A673 (cell line): ENCODE results near the gene CCDC136. TPM values are rescaled to one million over a fixed set of nuclear protein-coding genes. Genes with fewer than 3 reads are reported as not detected.

ENCODE experiments used
- BruUV-seq: library from RNA; stranded (reverse); fragments of 400-500 nt; replicated peaks from 2 replicates; lab custom pipeline; 2021; lab: Mats Ljungman, UMichigan
- CTCF ChIA-PET: fragments of 300-600 bp; sonication (Branson Sonifier 250); formaldehyde crosslinking; loops from one replicate; lab custom pipeline; 2022; ENCODE audit warnings: antibody characterized with exemption; lab: Charles Lee
- POLR2A ChIA-PET: fragments of 300-600 bp; sonication (Branson Sonifier 250); formaldehyde crosslinking; loops from one replicate; lab custom pipeline; 2022; ENCODE audit warnings: antibody characterized with exemption; ENCODE audit not compliant: low non-redundant PET; lab: Charles Lee
- DNase-seq: peaks from one replicate; pipeline ENCODE4 v3.0.0-alpha.2; 2015; ENCODE audit warnings: low spot score
- H3K27ac ChIP-seq: fragments of 200-600 bp; sonication (generic); 2 replicates; pipeline ENCODE4 v1.5.1; 2016; ENCODE audit warnings: mixed run types, low read depth, mild to moderate bottlenecking, mixed read lengths, antibody characterized with exemption, low read length; ENCODE audit not compliant: poor library complexity, severe bottlenecking
- H3K27me3 ChIP-seq: fragments of 200-600 bp; sonication (generic); replicated peaks from 2 replicates; pipeline ENCODE4 v1.6.1; 2017; ENCODE audit warnings: mixed run types, low read depth, mild to moderate bottlenecking, mixed read lengths, antibody characterized with exemption, low read length; ENCODE audit not compliant: insufficient read depth, poor library complexity
- H3K36me3 ChIP-seq: fragments of 200-600 bp; sonication (generic); 2 replicates; pipeline ENCODE4 v1.6.1; 2016; ENCODE audit warnings: mixed run types, mild to moderate bottlenecking, mixed read lengths, antibody characterized with exemption, low read length; ENCODE audit not compliant: insufficient read depth, poor library complexity, severe bottlenecking
- H3K4me1 ChIP-seq: fragments of 200-600 bp; sonication (generic); 2 replicates; pipeline ENCODE4 v1.6.1; 2017; ENCODE audit warnings: mixed run types, mild to moderate bottlenecking, mixed read lengths, antibody characterized with exemption, low read length; ENCODE audit not compliant: insufficient read depth, poor library complexity, severe bottlenecking
- H3K4me3 ChIP-seq: fragments of 200-600 bp; sonication (generic); 2 replicates; pipeline ENCODE4 v1.5.1; 2016; ENCODE audit warnings: low read depth, mixed run types, mild to moderate bottlenecking, mixed read lengths, low read length; ENCODE audit not compliant: poor library complexity, severe bottlenecking
- H3K9me3 ChIP-seq: fragments of 200-600 bp; sonication (generic); 2 replicates; pipeline ENCODE4 v1.6.1; 2016; ENCODE audit warnings: mixed run types, low read depth, mild to moderate bottlenecking, mixed read lengths, antibody characterized with exemption, low read length; ENCODE audit not compliant: poor library complexity, severe bottlenecking
- EZH2 ChIP-seq: fragments of 200-600 bp; sonication (generic); IDR thresholded peaks from 2 replicates; pipeline ENCODE4 v1.6.1; 2017; ENCODE audit warnings: borderline replicate concordance, low read depth, mild to moderate bottlenecking, mixed read lengths, antibody characterized with exemption, low read length; ENCODE audit not compliant: poor library complexity, severe bottlenecking
- intact Hi-C: fragments of 100-400 bp; cut with micrococcal nuclease; formaldehyde crosslinking; loops from one replicate; pipeline ENCODE4 v1.10.0; 2022; ENCODE audit not compliant: unreplicated experiment
- total RNA-seq: library from RNA; stranded (reverse); gene quantifications from 2 replicates; pipeline ENCODE4 v1.2.3, GENCODE V29; 2021
- TF ChIP-seq, protein P1 (sequence below): fragments of 300-800, 200-600 bp; sonication (generic); conservative IDR thresholded peaks from 2 replicates; pipeline ENCODE4 v1.5.1; 2017; ENCODE audit warnings: low read depth, mild to moderate bottlenecking, antibody characterized with exemption, low read length, moderate library complexity, mixed read lengths

CCDC136 gene
- total RNA-seq, 1 experiment from 2014 or later: 4.4 TPM

DNA sequence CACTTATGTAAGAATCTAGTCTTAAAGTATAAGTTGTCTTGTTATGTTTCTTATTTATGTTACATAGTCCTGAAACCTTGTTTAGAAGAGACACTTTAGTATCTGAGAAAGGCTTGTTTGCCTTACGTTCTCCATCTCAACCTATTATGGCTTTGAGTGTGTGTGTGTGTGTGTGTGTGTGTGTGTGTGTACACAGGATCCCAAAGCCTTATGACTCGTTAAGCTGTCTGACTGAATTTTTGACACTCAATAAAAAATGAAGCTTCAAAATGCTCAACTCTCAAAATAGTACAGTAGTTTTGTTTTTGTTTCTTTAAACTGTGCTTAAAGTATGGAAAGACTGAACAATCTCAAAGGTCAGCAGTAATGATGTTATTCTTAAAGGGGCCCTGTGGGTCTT is 34.6 kb upstream of the CCDC136 start:
- H3K36me3 ChIP-seq: peaks cover 62% of the 10 kb centered on the region
- intact Hi-C loops: no loop called here
- H3K27me3 ChIP-seq: no peaks in the 10 kb centered on the region
- no peak overlapping the region for H3K27ac ChIP-seq
- CTCF ChIA-PET: no interaction called here
- POLR2A ChIA-PET: no interaction called here
- H3K9me3 ChIP-seq: no peaks in the 10 kb centered on the region
- TF ChIP-seq, protein P1, sequence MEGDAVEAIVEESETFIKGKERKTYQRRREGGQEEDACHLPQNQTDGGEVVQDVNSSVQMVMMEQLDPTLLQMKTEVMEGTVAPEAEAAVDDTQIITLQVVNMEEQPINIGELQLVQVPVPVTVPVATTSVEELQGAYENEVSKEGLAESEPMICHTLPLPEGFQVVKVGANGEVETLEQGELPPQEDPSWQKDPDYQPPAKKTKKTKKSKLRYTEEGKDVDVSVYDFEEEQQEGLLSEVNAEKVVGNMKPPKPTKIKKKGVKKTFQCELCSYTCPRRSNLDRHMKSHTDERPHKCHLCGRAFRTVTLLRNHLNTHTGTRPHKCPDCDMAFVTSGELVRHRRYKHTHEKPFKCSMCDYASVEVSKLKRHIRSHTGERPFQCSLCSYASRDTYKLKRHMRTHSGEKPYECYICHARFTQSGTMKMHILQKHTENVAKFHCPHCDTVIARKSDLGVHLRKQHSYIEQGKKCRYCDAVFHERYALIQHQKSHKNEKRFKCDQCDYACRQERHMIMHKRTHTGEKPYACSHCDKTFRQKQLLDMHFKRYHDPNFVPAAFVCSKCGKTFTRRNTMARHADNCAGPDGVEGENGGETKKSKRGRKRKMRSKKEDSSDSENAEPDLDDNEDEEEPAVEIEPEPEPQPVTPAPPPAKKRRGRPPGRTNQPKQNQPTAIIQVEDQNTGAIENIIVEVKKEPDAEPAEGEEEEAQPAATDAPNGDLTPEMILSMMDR: no peak
- BruUV-seq: no TSS peak
- peaks cover 29% of the 10 kb centered on the region for H3K4me1 ChIP-seq
- no peak for DNase-seq
- H3K4me3 ChIP-seq: no peak overlapping the region

GRCh38 chr7:128758553-128758952 is 33.2 kb upstream of the CCDC136 start:
- Histone ChIP-seq H3K4me3 (no peak overlapping the region), H3K9me3 (no peaks in the 10 kb centered on the region), H3K27ac (no peak overlapping the region), H3K27me3 (no peaks in the 10 kb centered on the region), H3K36me3 (peaks cover 61% of the 10 kb centered on the region), H3K4me1 (peaks cover 29% of the 10 kb centered on the region)
- DNase-seq: no peak
- TF ChIP-seq, protein P1: no peak
- TF ChIP-seq EZH2: no peak
- ChIA-PET POLR2A (no interaction called here), CTCF (no interaction called here)
- intact Hi-C loops: no loop called here
- BruUV-seq: no TSS peak

GRCh38 chr7:128759242-128759641 is 32.5 kb upstream of the CCDC136 start:
- Histone ChIP-seq H3K27me3 (no peaks in the 10 kb centered on the region), H3K4me3 (no peak overlapping the region), H3K27ac (no peak overlapping the region), H3K9me3 (no peaks in the 10 kb centered on the region), H3K4me1 (peaks cover 28% of the 10 kb centered on the region), H3K36me3 (peaks cover 58% of the 10 kb centered on the region)
- CTCF ChIA-PET: no interaction called here
- intact Hi-C loops: no loop called here
- no peak for TF ChIP-seq EZH2
- TF ChIP-seq, protein P1: no peak
- no TSS peak for BruUV-seq
- POLR2A ChIA-PET: no interaction called here
- no peak for DNase-seq
